ENCODE results near the gene KIRREL3. TPM values are rescaled to one million over a fixed set of nuclear protein-coding genes. Genes with fewer than 3 reads are reported as not detected.

Gene KIRREL3
- total RNA-seq, 2 donors from 2014 or later, result 0.61 to 0.64 TPM

DNA sequence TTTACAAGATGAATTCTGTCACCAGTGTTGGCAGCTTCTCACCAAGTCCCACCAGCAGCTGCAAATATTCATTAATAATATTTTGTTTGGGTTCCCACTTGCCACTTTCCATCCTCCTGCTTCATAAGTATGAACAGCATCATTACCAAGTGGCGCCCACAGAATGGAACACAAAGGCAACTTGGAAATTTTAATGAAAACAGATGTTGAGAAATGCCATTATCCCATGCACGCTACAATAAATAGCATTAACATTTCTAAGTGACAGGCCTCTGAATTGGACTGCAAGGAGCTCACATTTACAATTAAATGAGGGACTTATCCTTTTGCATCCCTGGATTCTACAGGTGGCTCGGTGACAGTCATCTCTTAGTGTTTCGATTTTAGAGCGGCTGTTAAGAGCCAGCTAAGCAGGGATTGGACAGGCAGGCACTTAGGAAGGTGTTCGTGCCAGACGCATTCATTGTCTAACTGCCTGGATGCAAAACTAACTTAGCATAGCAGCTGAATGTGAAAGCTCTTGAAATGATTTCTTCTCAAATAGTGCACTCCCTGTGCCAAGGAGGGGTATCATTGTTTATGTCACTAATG, 170.3 kb downstream of the KIRREL3 start:
- Histone ChIP-seq H3K9me3 (no peaks in the 10 kb centered on the region), H3K4me3 (no peak overlapping the region), H3K36me3 (no peaks in the 10 kb centered on the region), H3K27me3 (no peaks in the 10 kb centered on the region), H3K9ac (ENCODE audit: low read depth in 2 of 2, low read length in 2 of 2) (no peak overlapping the region), H3K4me1 (no peaks in the 10 kb centered on the region), H3K27ac (no peak overlapping the region)
- TF ChIP-seq, protein P1, sequence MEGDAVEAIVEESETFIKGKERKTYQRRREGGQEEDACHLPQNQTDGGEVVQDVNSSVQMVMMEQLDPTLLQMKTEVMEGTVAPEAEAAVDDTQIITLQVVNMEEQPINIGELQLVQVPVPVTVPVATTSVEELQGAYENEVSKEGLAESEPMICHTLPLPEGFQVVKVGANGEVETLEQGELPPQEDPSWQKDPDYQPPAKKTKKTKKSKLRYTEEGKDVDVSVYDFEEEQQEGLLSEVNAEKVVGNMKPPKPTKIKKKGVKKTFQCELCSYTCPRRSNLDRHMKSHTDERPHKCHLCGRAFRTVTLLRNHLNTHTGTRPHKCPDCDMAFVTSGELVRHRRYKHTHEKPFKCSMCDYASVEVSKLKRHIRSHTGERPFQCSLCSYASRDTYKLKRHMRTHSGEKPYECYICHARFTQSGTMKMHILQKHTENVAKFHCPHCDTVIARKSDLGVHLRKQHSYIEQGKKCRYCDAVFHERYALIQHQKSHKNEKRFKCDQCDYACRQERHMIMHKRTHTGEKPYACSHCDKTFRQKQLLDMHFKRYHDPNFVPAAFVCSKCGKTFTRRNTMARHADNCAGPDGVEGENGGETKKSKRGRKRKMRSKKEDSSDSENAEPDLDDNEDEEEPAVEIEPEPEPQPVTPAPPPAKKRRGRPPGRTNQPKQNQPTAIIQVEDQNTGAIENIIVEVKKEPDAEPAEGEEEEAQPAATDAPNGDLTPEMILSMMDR (IDR thresholded peaks at IDR 0.05), result no peak
- no peak for DNase-seq
- intact Hi-C loops (cut with DNase I), result no loop called here

DNA sequence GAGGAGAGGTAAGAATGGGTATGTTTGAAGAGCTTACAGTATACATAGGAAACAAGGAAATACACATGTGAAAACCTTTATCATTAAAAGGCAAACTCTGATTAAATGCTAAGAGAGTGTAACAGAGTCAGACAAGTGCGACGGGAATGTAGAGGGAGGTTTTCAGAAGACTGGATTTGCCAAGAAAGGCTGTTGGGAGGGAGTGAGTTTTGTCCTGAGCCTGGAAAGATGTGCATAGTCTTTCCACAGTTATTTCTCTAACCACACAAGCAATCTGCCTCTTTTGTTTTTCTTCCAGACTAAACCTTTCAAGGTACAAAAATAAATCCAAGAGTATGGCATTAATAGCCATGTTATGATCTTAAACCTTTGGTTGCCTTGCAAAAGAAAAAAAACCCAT, 170.9 kb downstream of the KIRREL3 start:
- Histone ChIP-seq H3K4me3 (no peak overlapping the region), H3K9ac (ENCODE audit: low read depth in 2 of 2, low read length in 2 of 2) (no peak overlapping the region), H3K9me3 (no peaks in the 10 kb centered on the region), H3K27ac (no peak overlapping the region), H3K4me1 (no peaks in the 10 kb centered on the region), H3K27me3 (no peaks in the 10 kb centered on the region), H3K36me3 (no peaks in the 10 kb centered on the region)
- TF ChIP-seq, protein P1 (IDR thresholded peaks at IDR 0.05), result no peak
- no peak for DNase-seq
- intact Hi-C loops (cut with DNase I), result no loop called here

DNA sequence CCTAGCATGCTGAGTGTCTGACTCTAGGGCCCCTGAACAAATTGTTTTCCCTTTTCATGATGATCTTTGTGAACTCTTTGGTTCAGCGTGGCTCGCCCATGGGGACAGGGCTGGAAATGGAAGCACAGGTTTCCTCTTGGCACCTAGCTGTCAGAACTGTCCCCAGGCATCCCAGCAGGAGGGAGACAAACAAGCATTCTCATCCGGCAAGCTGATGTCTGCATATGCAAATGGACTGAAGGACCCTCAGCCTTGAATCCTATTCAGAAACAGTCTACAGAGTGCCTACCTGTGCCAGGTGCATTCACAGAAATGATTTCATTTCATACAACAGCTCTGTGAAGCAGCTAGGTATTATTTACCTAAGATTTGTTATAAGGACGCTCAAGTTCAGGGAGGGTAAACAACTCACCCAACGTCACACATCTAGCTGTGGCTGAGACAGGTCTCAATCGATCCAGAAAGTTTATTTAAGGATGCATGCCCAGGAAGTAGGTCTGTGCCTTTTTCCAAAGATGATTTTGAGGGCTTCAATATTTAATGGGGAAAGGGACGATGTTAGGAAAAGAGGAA, 176.4 kb downstream of the KIRREL3 start:
- DNase-seq, result no peak
- H3K9ac ChIP-seq (ENCODE audit: low read depth in 2 of 2, low read length in 2 of 2), result no peak overlapping the region
- no peak overlapping the region for H3K27ac ChIP-seq
- intact Hi-C loops (cut with DNase I), result no loop called here
- no peaks in the 10 kb centered on the region for H3K27me3 ChIP-seq
- TF ChIP-seq, protein P1 (IDR thresholded peaks at IDR 0.05), result no peak
- H3K4me3 ChIP-seq, result no peak overlapping the region
- H3K4me1 ChIP-seq, result no peaks in the 10 kb centered on the region
- H3K36me3 ChIP-seq, result no peaks in the 10 kb centered on the region
- no peaks in the 10 kb centered on the region for H3K9me3 ChIP-seq

DNA sequence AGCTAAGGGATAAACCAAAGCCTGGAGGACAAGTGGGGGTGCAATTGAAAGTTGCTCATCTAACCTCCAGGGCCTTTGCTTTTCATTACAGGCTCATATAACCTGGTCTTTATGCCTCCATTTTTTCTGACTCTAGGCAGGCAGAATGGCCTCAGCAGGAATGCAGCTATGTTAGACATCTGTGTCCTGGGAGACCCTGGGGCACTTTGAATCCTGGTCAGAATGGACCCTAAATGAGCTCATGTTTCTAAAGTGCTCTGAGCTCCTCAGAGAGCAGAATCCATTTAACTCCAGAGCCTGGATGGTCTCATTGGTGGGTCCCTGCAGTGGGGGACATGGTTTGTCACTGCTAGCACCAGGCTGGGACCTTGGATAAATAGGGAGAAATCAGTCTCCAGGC, 177.3 kb downstream of the KIRREL3 start:
- H3K9ac ChIP-seq (ENCODE audit: low read depth in 2 of 2, low read length in 2 of 2), result no peak overlapping the region
- no peak overlapping the region for H3K27ac ChIP-seq
- no peak for DNase-seq
- no peaks in the 10 kb centered on the region for H3K27me3 ChIP-seq
- H3K4me3 ChIP-seq, result no peak overlapping the region
- TF ChIP-seq, protein P1 (IDR thresholded peaks at IDR 0.05), result no peak
- H3K9me3 ChIP-seq, result no peaks in the 10 kb centered on the region
- intact Hi-C loops (cut with DNase I), result no loop called here
- H3K4me1 ChIP-seq, result no peaks in the 10 kb centered on the region
- no peaks in the 10 kb centered on the region for H3K36me3 ChIP-seq

DNA sequence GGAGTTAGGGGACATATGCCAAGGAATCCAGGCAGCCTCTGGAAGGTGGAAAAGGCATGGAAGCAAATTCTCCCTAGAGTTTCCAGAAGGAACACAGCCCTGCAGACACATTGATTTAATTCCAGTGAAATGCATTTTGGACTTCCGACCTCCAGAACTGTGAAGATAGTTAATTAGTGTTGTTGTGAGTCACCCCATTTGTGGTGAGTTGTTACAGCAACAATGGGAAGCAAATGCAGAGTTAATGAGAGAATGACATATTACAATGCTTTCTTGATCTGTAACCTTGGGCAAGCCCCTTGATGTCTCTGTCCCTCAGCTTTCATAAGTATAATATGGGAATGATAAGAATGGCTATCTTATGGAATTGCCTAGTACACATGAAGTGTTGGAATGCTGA, 178.7 kb downstream of the KIRREL3 start:
- Histone ChIP-seq H3K27me3 (no peaks in the 10 kb centered on the region), H3K4me3 (no peak overlapping the region), H3K9ac (ENCODE audit: low read depth in 2 of 2, low read length in 2 of 2) (no peak overlapping the region), H3K4me1 (no peaks in the 10 kb centered on the region), H3K9me3 (no peaks in the 10 kb centered on the region), H3K27ac (no peak overlapping the region), H3K36me3 (no peaks in the 10 kb centered on the region)
- TF ChIP-seq, protein P1 (IDR thresholded peaks at IDR 0.05), result no peak
- intact Hi-C loops (cut with DNase I), result no loop called here
- DNase-seq, result no peak
